ENCODE measurements around the gene FXN.
"Not testable (repeated sequence)": the region's sequence is repeated elsewhere in the genome, so short reads cannot be mapped to it uniquely, and the experiment has no call there.

FXN gene

DNA sequence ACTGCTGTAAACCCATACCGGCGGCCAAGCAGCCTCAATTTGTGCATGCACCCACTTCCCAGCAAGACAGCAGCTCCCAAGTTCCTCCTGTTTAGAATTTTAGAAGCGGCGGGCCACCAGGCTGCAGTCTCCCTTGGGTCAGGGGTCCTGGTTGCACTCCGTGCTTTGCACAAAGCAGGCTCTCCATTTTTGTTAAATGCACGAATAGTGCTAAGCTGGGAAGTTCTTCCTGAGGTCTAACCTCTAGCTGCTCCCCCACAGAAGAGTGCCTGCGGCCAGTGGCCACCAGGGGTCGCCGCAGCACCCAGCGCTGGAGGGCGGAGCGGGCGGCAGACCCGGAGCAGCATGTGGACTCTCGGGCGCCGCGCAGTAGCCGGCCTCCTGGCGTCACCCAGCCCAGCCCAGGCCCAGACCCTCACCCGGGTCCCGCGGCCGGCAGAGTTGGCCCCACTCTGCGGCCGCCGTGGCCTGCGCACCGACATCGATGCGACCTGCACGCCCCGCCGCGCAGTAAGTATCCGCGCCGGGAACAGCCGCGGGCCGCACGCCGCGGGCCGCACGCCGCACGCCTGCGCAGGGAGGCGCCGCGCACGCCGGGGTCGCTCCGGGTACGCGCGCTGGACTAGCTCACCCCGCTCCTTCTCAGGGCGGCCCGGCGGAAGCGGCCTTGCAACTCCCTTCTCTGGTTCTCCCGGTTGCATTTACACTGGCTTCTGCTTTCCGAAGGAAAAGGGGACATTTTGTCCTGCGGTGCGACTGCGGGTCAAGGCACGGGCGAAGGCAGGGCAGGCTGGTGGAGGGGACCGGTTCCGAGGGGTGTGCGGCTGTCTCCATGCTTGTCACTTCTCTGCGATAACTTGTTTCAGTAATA is at the start of gene FXN:
TSS of gene FXN (plus strand) at position 315 of the 871 bp plus-strand sequence. CDS start at position 346, 31 bp downstream.
- peak; percentile 89 for DNase-seq

DNA sequence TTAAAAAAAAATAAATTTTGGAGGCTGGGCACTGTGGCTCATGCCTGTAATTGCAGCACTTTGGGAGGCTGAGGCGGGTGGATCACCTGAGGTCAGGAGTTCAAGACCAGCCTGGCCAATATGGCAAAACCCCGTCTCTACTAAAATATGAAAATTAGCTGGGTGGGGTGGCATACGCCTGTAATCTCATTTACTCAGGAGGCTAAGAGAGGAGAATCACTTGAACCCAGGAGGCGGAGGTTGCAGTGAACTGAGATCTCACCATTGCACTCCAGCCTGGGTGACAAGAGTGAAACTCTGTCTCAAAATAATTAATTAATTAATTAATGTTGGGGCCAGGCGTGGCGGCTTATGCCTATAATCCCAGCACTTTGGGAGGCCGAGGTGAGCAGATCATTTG is 48.6 kb upstream of the FXN start:
- DNase-seq: not testable (repeated sequence)

DNA sequence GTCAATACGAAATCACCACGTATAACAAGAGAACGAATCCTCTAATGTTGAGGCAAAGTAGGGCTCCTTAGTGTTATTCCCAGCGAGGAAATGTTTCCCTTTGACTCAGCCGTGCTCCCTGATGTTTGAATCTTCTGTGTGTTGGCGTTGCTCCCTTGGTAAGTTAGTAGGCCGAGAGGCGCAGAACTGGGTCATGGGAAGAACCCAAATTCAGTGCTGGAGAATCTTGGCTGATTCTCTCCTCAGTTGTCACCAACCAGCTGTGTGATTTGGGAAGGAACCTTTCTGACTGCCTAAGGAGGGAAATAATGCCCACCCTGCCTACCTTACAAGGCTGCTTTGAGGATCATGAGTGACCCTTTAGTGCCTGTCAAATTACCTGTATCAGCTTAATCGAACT is 44.1 kb upstream of the FXN start:
- no peak for DNase-seq

DNA sequence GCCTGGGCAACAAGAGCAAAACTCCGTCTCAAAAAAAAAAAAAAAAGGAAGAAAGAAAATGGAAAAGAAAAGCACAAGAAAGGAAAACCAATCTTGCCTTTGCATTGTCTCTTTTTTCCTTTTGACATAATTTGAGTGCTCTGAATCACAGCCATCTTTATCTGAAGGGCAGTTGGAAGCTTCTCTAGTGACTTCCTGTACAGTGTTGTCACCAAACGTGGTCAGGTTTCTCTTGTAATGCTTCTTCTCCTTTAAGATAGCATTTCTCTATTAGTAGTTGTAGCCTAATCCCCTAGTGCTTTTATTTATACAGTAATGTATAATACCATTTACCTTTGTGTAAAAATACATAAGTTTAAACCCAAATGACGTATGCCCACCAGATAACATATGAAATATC is 39.8 kb upstream of the FXN start:
- no peak for DNase-seq

DNA sequence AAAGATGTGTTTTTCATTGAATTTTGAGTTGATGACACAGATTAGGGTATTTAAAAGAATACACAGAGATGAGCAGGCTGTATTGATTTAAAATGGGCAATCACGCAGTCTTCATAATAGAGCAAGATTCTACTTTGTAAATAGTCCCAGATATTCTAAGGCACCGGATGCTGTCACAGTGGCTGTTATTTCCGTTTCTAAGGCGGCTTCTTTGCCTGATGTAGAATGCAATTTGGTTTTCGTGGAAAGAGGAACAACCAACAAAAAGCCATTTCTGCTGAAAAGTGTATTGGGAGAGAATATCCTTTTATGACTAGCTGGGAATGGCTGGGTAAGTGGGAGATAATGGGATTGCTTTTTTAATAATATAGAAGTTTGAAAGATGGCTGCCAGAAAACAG is 39.1 kb upstream of the FXN start:
- DNase-seq: no peak

DNA sequence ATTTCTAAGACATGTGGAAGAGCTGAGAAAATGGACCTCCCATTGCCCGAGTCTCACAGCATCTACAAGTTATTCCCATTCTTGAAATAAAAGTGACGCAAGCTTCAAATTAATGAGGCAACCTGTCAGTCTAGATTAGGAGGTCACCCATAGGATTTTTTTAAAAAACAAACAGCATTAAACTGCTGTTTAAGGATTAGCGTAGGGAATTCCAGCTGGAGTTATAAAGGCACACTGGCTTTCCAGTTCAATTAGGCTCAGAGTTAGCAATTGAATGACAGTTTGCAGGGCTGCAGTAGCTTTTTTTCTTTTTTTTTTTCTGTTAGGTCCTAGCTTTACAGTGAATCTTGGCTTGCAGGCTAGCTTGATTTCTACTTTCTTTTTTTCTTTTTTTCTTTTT is 37.9 kb upstream of the FXN start:
- no peak for DNase-seq

DNA sequence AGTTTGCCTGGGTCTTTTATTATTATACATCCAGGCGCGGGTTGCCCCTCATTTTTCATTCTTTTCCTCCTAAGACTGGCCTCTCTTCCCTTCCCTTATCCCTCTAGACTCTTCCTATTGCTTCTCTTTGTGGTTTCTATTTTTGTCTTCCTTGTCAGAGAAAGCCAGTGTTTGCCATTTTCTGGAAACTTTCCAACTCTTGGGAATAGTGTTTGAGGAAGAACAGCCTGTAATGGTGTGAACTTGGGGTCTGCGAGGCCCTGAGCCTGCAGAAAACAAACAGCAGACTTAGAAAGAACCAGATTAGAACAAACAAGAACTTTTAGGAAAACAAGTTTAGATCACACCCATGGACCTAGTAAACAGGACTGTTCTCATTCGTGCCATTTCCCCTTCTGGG is 37.2 kb upstream of the FXN start:
- no peak for DNase-seq

DNA sequence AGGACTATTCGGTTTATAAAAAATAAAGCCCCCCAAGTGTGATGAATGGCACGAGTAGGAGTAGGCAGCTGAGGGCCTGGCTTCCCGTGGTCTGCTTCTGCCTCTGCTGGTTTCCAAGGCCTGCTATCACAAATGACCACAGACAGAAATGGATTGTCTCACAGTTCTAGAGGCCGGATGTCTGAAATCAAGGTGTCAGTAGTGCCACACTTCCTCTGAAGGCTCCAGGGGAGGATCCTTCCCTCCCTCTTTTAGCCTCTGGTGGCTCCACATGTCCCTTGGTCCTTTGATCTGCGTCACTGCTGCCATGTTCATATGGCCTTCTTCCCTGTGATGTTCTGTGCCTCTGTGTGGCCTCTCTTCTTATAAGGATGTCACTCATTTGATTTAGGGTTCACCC is 36.7 kb upstream of the FXN start:
- no peak for DNase-seq

DNA sequence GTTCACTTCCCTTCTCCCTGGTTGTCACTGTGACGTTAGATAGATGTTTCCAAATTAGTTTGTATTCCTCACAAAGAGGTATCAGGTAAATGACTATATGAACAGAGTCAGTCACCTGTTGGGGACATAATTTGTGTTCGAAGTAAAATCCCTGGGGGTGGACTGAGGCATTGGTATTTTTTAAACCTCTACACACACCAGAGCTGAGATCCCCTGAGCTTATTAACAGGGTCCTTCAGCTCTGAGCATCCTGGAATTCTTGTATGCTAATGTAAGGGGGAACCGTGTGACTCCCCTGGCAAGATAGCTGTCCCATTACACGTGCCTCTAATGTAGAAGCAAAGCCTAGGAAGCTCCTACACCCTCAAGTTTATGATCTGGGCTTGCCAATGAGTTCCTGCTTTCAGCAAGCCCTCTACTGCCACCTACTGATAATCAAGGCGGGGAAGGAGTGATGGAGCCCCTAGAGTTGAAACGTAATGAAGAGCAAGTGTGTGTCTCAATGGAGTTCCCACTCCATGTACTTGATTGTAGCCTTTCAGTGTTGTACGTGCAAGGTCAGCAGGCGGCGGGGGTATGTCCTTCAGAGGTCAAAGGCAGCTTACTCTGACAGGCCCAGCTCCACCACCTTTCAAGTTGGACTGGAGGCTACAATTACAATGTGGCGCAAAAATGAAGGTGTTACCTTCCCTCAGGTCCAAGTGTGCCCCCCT is 36.0 kb upstream of the FXN start:
- DNase-seq: peak; percentile 73

DNA sequence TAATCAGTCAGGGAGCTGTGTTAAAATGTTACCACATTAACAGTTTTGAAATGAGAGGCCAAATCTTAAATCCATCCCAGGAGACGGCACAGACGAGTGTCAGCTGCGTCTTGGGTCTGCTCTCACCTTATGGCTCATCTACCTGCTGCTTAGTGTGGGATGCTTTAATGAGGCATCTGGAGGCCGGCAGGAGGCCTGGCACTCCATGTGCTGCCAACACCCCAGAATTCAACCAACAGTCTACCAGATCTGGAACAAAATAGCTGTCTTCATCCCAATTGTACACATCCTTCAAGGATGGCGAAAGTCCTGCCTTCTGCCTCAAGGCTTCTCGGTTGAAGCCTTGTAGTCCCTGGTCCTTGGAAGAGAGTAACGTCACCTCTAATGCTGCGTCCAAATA is 33.6 kb upstream of the FXN start:
- DNase-seq: no peak

DNA sequence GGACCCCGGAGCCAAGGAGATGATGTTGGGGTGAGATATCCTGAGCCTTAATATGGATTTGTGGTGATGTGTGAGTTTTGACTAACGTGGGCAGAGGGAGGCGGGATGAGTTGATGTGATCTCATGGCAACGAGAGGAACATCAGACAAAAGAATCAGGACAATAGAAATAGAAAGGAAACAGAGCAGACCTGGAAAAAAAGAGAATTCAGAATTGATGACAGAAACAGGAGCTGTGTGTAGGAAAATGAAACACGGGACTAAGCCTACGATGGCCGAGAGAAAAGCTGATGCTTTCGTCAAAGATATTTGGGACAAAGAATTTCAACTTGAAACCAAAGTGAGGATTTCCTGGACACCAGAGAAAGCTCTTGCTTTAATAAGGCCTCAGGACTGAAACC is 32.5 kb upstream of the FXN start:
- DNase-seq: no peak

DNA sequence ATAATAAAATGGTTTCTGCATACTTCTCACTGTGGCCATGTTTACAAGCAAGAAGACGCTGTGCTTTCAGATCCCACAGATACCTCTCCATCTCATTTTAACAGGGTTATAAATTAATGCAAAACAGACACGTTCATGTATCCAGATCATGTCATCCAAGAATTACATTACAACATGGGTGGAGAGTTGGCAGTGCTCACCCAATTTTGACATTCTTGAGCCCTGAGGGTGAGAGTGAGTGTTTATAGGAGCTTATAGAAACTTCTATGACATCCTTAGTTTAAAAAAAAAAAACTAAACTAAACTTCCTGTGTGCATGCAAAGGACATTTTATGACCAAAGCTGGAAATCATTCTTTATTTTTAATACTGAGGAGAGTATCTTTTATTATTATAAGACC is 30.7 kb upstream of the FXN start:
- no peak for DNase-seq

DNA sequence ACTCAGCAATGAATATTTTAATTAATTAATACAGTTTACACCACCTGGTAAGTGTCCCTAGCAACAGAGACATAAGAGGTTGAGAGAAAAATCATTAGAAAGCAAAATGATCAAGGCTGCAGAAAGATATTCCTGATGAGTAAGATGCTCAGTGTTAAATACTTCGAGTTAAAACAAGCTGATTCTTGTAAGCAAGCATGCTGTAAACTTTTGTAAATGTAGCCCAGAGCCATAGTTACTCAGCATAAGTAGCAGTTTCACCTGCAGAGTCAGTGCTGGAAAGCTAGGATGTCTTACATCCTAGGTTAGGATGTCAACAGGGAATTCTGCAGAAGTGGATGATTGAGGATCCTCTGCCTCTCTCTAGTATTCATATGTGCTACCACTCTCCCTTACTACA is 25.8 kb upstream of the FXN start:
- no peak for DNase-seq

DNA sequence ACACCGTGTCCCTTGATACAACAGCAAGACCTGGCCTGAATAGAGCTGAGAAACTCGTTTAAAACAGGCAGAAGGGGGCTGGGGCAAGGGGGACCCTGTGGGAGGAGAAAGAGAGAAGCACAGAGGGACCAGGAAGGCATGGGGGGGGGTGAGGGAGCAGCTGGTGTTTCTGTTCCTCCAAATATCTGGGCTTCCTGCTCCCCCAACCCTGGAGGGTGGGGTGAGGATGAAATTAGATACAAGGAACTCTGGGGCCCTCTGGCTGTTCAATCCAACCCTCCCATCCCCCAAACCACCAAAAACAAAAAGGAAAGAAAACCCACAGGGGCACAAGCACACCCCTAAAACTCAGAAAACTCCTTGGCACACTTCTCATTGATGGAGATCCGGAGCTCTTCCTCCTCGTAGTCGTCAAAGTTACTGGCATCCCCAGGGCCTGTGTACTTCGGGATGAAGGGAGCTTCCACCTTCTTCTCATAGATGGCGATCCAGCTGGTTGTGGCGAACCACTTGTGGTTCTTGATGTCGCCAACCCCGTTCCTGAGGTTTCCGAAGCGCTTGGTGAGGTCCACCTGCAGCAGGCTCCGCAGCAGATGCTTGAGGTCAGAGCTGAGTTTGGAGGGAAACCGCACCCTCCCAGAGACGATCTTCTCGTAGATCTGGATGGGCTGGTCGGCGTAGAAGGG is 22.7 kb upstream of the FXN start:
- DNase-seq: no peak

DNA sequence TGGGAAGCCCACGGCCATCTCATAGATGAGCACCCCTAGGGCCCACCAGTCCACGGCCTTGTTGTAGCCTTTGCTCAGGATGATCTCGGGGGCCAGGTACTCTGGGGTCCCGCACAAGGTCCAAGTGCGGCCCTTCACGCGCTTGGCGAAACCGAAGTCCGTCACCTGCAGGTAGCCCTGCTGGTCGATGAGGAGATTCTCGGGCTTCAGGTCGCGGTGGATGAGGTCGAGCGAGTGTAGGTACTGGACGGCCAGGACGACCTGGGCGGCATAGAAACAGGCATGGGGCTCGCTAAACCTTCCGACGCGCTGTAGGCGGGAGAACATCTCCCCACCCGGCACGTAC is 22.2 kb upstream of the FXN start:
- no peak for DNase-seq

DNA sequence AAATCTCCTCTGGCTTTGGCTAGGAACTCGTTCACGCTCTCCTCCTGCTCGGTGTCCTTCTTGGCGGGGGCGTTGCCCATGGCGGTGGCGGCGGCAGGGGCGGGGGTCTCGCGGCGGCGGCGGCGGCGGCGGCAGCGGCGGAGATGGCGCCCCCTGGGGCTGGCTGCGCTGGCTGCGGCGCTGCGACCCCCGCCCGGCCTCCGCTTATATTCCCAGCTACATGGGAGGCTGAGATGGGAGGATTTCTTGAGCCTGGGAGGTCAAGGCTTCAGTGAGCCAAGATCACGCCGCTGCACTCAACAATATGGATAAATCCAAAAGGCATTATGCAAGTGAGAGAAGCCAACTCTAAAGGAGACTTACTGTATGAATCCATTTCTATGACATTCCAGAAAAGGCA is 21.5 kb upstream of the FXN start, which contains the start of gene PRKACG:
TSS of gene PRKACG (minus strand) at position 101 of the 400 bp plus-strand sequence. CDS start at position 80, 21 bp downstream.
- DNase-seq: no peak

DNA sequence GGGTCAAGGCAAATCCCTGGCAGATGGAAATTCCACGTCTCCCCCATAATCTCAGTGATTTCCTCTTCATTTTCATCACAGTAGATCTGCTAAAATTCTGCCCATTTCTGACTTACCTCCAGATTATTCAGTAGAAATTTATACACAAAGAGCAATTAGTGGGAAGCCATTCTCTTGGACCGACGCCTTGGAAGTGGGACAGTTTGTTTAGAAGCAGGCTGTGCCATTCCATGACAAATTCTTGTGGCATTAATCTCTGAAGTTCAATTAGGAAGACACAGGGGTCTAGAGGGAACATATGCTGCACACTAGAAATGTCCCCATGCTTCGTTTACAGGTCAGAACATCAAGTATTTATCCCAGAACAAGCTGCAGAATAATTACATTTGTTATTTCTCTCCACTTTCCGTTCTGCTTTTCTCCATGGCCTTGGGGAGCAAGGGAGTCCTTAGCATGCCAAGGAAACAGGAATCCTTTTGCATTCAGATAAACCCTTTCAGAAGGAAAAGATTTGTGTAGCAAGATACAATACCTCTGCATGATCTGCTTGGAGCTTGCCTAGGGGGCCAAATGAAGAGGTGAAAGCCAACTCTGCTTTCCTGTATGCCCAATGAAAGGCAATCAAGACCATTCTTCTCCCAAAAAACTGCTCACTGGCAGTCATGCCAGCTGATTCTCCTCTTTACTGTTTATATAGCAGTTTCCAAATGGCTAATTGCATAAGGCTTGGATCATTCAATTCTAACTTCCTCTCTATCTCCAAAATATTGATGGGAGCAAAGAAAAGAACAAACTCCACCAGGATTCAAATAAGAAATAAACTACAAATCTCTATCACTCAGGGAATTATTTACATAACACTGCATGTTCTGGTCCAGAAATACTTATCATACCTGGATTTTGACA is 19.1 kb upstream of the FXN start:
- no peak for DNase-seq

DNA sequence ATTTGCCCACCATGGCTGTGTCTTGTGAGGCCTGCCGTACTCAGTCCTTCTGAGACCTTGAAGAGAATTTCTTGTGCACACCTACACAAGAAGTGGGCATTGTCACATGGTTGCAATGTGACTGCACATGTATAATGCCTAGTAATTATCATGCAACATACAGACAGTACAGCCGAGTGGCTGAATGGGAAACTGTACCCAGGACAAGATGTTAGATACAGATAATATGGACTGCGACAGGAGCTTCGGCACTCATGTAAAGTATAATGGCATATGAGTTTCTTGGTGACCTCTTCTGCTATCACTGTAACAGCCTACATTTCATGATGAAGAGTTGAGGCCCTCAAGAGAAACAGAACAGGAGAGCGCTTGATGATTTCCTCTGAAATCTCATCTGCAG is 16.8 kb upstream of the FXN start:
- no peak for DNase-seq

DNA sequence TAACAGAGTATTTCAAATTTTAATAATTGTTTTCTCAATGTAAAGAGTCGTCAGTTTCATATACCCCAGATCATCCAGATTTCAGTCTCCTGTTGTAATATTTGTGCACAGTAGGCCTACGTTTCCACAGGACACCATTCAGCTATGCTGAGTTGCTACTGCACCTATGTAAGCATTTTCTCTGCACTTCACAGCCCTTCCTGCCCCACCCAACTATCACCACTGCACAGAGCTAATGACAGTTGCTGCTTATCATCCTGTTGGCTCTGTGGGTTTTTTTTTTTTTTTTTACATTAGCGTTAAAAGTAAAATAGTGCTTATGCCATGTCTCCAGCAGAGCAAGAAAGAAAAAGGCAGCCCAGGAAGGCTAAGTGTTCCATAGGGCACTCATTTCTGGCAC is 15.7 kb upstream of the FXN start:
- DNase-seq: no peak

DNA sequence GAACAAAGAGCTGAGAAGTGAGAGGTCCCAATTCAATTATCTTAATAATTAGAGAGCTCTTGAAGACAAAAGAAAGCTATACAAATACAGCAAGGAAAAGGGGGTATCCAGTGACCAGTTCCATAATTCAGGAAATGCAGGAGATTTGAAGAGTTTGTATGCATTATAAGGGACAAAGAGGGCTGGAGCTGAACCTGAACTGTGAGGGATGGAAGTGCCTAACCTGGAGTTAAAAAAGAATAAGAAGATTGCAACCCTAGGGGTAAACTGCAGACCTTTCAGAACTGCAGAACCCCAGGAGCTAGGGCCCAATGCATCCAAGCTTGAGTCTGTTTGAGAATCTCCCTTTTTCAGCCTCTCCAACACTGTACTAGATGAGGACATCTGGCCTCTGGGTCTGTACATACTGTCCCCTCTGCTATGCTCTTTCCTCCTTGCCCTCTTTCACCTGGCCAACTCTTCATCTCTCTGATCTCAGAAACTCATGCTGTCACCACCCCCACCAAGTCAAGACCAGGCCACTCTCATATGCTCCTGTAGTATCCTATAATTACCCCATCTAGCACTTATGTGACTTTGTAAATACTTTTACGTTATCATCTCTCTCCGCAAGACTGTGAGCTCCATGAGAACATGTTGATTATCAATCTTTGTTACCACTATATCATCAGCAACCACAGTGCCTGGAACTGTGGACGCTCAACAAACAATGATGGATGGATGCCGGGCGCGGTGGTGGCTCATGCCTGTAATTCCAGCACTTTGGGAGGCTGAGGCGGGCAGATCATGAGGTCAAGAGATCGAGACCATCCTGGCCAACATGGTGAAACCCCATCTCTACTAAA is 15.0 kb upstream of the FXN start:
- DNase-seq: no peak

DNA sequence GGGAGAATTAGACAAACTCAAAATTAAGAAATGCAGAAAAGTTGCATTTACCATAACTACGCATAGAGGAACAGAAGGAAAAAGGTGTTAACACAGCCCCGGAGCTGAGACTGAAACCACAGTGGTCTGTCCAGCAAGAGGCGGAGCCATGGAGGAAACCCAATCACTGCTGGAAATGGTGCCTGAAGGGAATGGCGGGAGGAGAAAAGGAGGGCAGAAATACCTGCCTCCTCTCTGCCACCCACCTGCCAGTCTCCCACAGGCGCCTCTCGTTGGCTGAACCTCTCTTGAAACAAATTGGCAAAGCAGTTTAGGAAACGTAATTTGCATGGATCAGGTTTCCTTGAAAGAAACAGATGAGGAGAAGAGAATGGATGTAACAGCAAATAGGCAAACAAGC is 11.9 kb upstream of the FXN start:
- DNase-seq: no peak
